IMR-90 (cell line): Measurements from ENCODE around the gene SLC35B2. TPM values are rescaled to one million over a fixed set of nuclear protein-coding genes. Genes with fewer than 3 reads are reported as not detected.

Source experiments
- ATAC-seq: fragments of 200-7000 bp; cut with Tn5 transposase; 2 replicates; pipeline ENCODE4 v1.9.1; 2020; ENCODE audit warnings: low read depth, mild to moderate bottlenecking, moderate library complexity
- BruUV-seq: library from RNA; stranded (reverse); fragments of 400-500 nt; replicated peaks from 2 replicates; lab custom pipeline; 2021; lab: Mats Ljungman, UMichigan
- CTCF ChIA-PET: fragments of 300-600 bp; formaldehyde crosslinking; extraction: SDS; loops from one replicate; lab custom pipeline; 2021; ENCODE audit warnings: antibody characterized with exemption; lab: Yijun Ruan, JAX
- POLR2A ChIA-PET: fragments of 300-600 bp; sonication (Branson Sonifier 250); formaldehyde crosslinking; loops from one replicate; lab custom pipeline; 2022; ENCODE audit warnings: antibody characterized with exemption; ENCODE audit not compliant: unreplicated experiment; lab: Charles Lee
- DNase-seq: peaks from one replicate; pipeline ENCODE4 v3.0.0; 2013
- H2AFZ ChIP-seq: replicated peaks from 2 replicates; pipeline ENCODE3; 2013; ENCODE audit warnings: low read length, mild to moderate bottlenecking; ENCODE audit not compliant: poor library complexity
- H2AK5ac ChIP-seq: 2 replicates; pipeline ENCODE4 v1.6.1; 2013; ENCODE audit warnings: low read depth, low read length, inconsistent platforms
- H2AK9ac ChIP-seq: replicated peaks from 2 replicates; pipeline ENCODE3; 2013; ENCODE audit warnings: mild to moderate bottlenecking, low read depth, low read length, moderate library complexity; ENCODE audit not compliant: poor library complexity
- H2BK120ac ChIP-seq: 2 replicates; pipeline ENCODE4 v1.6.1; 2013; ENCODE audit warnings: low read depth, low read length, inconsistent platforms
- H2BK15ac ChIP-seq: 3 replicates; pipeline ENCODE4 v1.6.1; 2013; ENCODE audit warnings: low read depth, low read length, inconsistent platforms
- H2BK20ac ChIP-seq: 2 replicates; pipeline ENCODE4 v1.6.1; 2013; ENCODE audit warnings: low read depth, mild to moderate bottlenecking, inconsistent platforms, low read length, moderate library complexity
- H2BK5ac ChIP-seq: 2 replicates; pipeline ENCODE4 v1.6.1; 2013; ENCODE audit warnings: mild to moderate bottlenecking, low read depth, low read length, inconsistent platforms; ENCODE audit not compliant: poor library complexity, severe bottlenecking
- H3K14ac ChIP-seq: replicated peaks from 2 replicates; pipeline ENCODE4 v1.6.1; 2013; ENCODE audit warnings: low read depth, low read length, inconsistent platforms
- H3K18ac ChIP-seq: 2 replicates; pipeline ENCODE4 v1.6.1; 2013; ENCODE audit warnings: low read depth, low read length, control low read depth
- H3K23ac ChIP-seq: 2 replicates; pipeline ENCODE4 v1.6.1; 2013; ENCODE audit warnings: low read depth, low read length, inconsistent platforms
- H3K27ac ChIP-seq: 2 replicates; pipeline ENCODE4 v1.5.1; 2013; ENCODE audit warnings: mild to moderate bottlenecking, control low read depth, low read length; ENCODE audit not compliant: insufficient read depth
- H3K27me3 ChIP-seq: 2 replicates; pipeline ENCODE4 v1.6.1; 2013; ENCODE audit warnings: low read length; ENCODE audit not compliant: control insufficient read depth, insufficient read depth
- H3K36me3 ChIP-seq: 2 replicates; pipeline ENCODE4 v1.6.1; 2013; ENCODE audit warnings: low read length, mixed read lengths; ENCODE audit not compliant: control insufficient read depth, insufficient read depth
- H3K4ac ChIP-seq: 2 replicates; pipeline ENCODE4 v1.6.1; 2013; ENCODE audit warnings: low read depth, low read length, inconsistent platforms
- H3K4me1 ChIP-seq: 2 replicates; pipeline ENCODE4 v1.6.1; 2013; ENCODE audit warnings: low read length, mixed read lengths; ENCODE audit not compliant: control insufficient read depth, insufficient read depth
- H3K4me2 ChIP-seq: 2 replicates; pipeline ENCODE4 v1.6.1; 2013; ENCODE audit warnings: low read depth, mild to moderate bottlenecking, control low read depth, low read length, moderate library complexity
- H3K4me3 ChIP-seq: 2 replicates; pipeline ENCODE4 v1.5.1; 2013; ENCODE audit warnings: low read depth, mild to moderate bottlenecking, control low read depth, low read length, moderate library complexity; ENCODE audit not compliant: insufficient read depth
- H3K56ac ChIP-seq: 2 replicates; pipeline ENCODE4 v1.6.1; 2013; ENCODE audit warnings: low read length, inconsistent platforms; ENCODE audit not compliant: insufficient read depth; ENCODE audit errors: extremely low read depth
- H3K79me1 ChIP-seq, 2 experiments: 2 replicates each; pipeline ENCODE4 v1.6.1; 2013; ENCODE audit warnings: low read length in 2 of 2, inconsistent platforms in 1 of 2, low read depth in 1 of 2
- H3K9ac ChIP-seq: 2 replicates; pipeline ENCODE4 v1.6.1; 2013; ENCODE audit warnings: low read depth, low read length, control low read depth
- H3K9me1 ChIP-seq: 2 replicates; pipeline ENCODE4 v1.6.1; 2013; ENCODE audit warnings: low read length, inconsistent platforms; ENCODE audit not compliant: insufficient read depth
- H3K9me3 ChIP-seq: 2 replicates; pipeline ENCODE4 v1.6.1; 2013; ENCODE audit warnings: low read length; ENCODE audit not compliant: control insufficient read depth, insufficient read depth
- H4K20me1 ChIP-seq: 2 replicates; pipeline ENCODE4 v1.6.1; 2013; ENCODE audit warnings: low read length, inconsistent platforms; ENCODE audit not compliant: insufficient read depth
- H4K5ac ChIP-seq: 2 replicates; pipeline ENCODE4 v1.6.1; 2013; ENCODE audit warnings: mild to moderate bottlenecking, low read depth, low read length, control low read depth
- H4K8ac ChIP-seq, 2 experiments: 2 replicates each; pipeline ENCODE4 v1.6.1; 2013; ENCODE audit warnings: low read depth in 2 of 2, low read length in 2 of 2, control low read depth in 1 of 2, inconsistent platforms in 1 of 2
- H4K91ac ChIP-seq: 2 replicates; pipeline ENCODE4 v1.6.1; 2013; ENCODE audit warnings: low read depth, low read length, inconsistent platforms; ENCODE audit not compliant: insufficient read depth
- BHLHE40 ChIP-seq: fragments of 150-350 bp; IDR thresholded peaks from 2 replicates; pipeline ENCODE4 v1.6.1; 2016; ENCODE audit warnings: mild to moderate bottlenecking, low read depth, low read length
- CEBPB ChIP-seq: IDR thresholded peaks from 2 replicates; pipeline ENCODE4 v1.6.1; 2012; ENCODE audit warnings: low read depth, low read length, improper control_type of control experiment
- CTCF ChIP-seq: conservative IDR thresholded peaks from 2 replicates; pipeline ENCODE4 v1.5.1; 2012; ENCODE audit warnings: mild to moderate bottlenecking, low read depth, low read length, improper control_type of control experiment
- FOS ChIP-seq: fragments of 150-350 bp; IDR thresholded peaks from 2 replicates; pipeline ENCODE4 v1.6.1; 2016; ENCODE audit warnings: low read depth, low read length
- MAFK ChIP-seq: IDR thresholded peaks from 2 replicates; pipeline ENCODE4 v1.6.1; 2012; ENCODE audit warnings: low read depth, low read length, improper control_type of control experiment
- MAZ ChIP-seq: IDR thresholded peaks from 2 replicates; pipeline ENCODE4 v1.6.1; 2012; ENCODE audit warnings: low read depth, mild to moderate bottlenecking, low read length, improper control_type of control experiment, moderate library complexity, borderline replicate concordance
- MXI1 ChIP-seq: IDR thresholded peaks from 2 replicates; pipeline ENCODE4 v1.6.1; 2012; ENCODE audit warnings: low read depth, mild to moderate bottlenecking, low read length, moderate library complexity, borderline replicate concordance
- NFE2L2 ChIP-seq: fragments of 150-350 bp; IDR thresholded peaks from 2 replicates; pipeline ENCODE4 v1.6.1; 2016; ENCODE audit warnings: low read depth, mild to moderate bottlenecking, low read length
- POLR2A ChIP-seq: IDR thresholded peaks from 2 replicates; pipeline ENCODE4 v1.6.1; 2012; ENCODE audit warnings: mild to moderate bottlenecking, low read depth, low read length
- RAD21 ChIP-seq: IDR thresholded peaks from 2 replicates; pipeline ENCODE4 v1.6.1; 2012; ENCODE audit warnings: low read length, improper control_type of control experiment
- RCOR1 ChIP-seq: IDR thresholded peaks from 2 replicates; pipeline ENCODE4 v1.6.1; 2012; ENCODE audit warnings: mild to moderate bottlenecking, low read length, improper control_type of control experiment; ENCODE audit not compliant: insufficient replicate concordance
- RFX5 ChIP-seq: IDR thresholded peaks from 2 replicates; pipeline ENCODE4 v1.8.0; 2012; ENCODE audit warnings: low read depth, mild to moderate bottlenecking, low read length, moderate library complexity
- SMC3 ChIP-seq: fragments of 150-350 bp; IDR thresholded peaks from 2 replicates; pipeline ENCODE4 v1.6.1; 2016; ENCODE audit warnings: low read depth, mild to moderate bottlenecking, antibody characterized with exemption, low read length, moderate library complexity
- WGBS, 2 experiments: methylation state at CpG; one replicate each; pipeline versions ENCODE4 v1.1.5 to v1.1.7; 2013; ENCODE audit warnings: missing lambda C conversion rate in 2 of 2; ENCODE audit not compliant: insufficient read length in 1 of 2; ENCODE audit errors: extremely low coverage in 2 of 2; 5-methylcytosine and 5-hydroxymethylcytosine counted together
- dilution Hi-C: fragments of 300-500 bp; cut with HindIII; formaldehyde crosslinking; loops from one replicate; pipeline ENCODE4 v1.14.3; 2018; ENCODE audit warnings: low sequenced_read_pairs; ENCODE audit not compliant: unreplicated experiment
- in situ Hi-C: fragments of 300-500 bp; cut with MboI; formaldehyde crosslinking; loops from 3 replicates; pipeline ENCODE4 v1.14.3; 2019; ENCODE audit warnings: low sequenced_read_pairs, inconsistent platforms, mixed read lengths
- intact Hi-C: fragments of 100-400 bp; cut with micrococcal nuclease; formaldehyde crosslinking; loops from 2 replicates; pipeline ENCODE4 v1.10.0; 2022
- polyA plus RNA-seq, 3 experiments: library from polyadenylated mRNA; depleted of rRNA; stranded (reverse); fragments of >200 nt; gene quantifications; 2 replicates each; pipeline ENCODE4 v1.2.3, GENCODE V29; 2012; ENCODE audit warnings: low replicate concordance in 1 of 3
- total RNA-seq: library from RNA; depleted of rRNA; stranded (reverse); fragments of >200 nt; gene quantifications from 2 replicates; pipeline ENCODE4 v1.2.3, GENCODE V29; 2012
- TF ChIP-seq, protein P1 (sequence below): fragments of 150-350 bp; IDR thresholded peaks from 2 replicates; pipeline ENCODE4 v1.6.1; 2016; ENCODE audit warnings: low read depth, mild to moderate bottlenecking, low read length, moderate library complexity, borderline replicate concordance
- TF ChIP-seq, protein P2 (sequence below): fragments of 150-350 bp; IDR thresholded peaks from 2 replicates; pipeline ENCODE4 v1.6.1; 2017; ENCODE audit warnings: mild to moderate bottlenecking, antibody characterized with exemption, low read length, low read depth

The SLC35B2 gene
- total and polyA plus RNA-seq, 2 of the 4 experiments (the other 2 are of a cell fraction) = 51.4 to 89.9 TPM

DNA sequence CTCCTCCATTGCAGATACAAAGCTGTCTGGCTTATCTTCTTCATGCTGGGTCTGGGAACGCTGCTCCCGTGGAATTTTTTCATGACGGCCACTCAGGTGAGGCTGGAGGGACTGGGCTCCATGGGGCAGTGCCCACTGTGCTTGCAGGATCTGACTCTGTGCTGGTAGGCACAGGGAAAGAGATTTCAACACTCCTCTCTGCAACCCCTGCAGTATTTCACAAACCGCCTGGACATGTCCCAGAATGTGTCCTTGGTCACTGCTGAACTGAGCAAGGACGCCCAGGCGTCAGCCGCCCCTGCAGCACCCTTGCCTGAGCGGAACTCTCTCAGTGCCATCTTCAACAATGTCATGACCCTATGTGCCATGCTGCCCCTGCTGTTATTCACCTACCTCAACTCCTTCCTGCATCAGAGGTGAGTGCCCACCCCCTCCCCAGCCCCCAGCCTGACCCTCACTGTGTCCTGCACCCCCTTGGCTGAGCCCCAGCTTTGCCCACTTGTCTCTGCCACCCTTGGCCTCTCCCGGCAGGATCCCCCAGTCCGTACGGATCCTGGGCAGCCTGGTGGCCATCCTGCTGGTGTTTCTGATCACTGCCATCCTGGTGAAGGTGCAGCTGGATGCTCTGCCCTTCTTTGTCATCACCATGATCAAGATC, 27.8 kb downstream of the SLC35B2 start:
- H3K79me1 ChIP-seq = peaks cover 0 to 5% of the 10 kb centered on the region in 2 experiments; a peak in 1 of 4 replicates
- no peaks in the 10 kb centered on the region for H3K27me3 ChIP-seq
- H3K14ac ChIP-seq = no peak overlapping the region
- H4K91ac ChIP-seq = no peak overlapping the region
- H3K9ac ChIP-seq = no peak overlapping the region
- H2BK5ac ChIP-seq = no peak overlapping the region
- H3K23ac ChIP-seq = no peak overlapping the region
- WGBS, 2 experiments = 90% methylated on average over 6 of the region's 11 CpGs; no CpG with 5 or more reads in 1 of the 2 experiments
- H3K18ac ChIP-seq = no peak overlapping the region
- H2AFZ ChIP-seq = no peak overlapping the region
- H2AK9ac ChIP-seq = no peak overlapping the region
- no peak for ATAC-seq
- H3K4me2 ChIP-seq = no peak overlapping the region
- peaks cover 2% of the 10 kb centered on the region; the same call in 1 of the 2 replicates for H3K36me3 ChIP-seq
- intact Hi-C loops = no loop called here
- H3K4me3 ChIP-seq = no peak overlapping the region
- no TSS peak for BruUV-seq
- no peak overlapping the region for H2BK15ac ChIP-seq
- in situ Hi-C loops = loop anchor here (5.0 kb wide), 1 partner anchor 57 kb away; no protein-coding TSS in a partner anchor
- no peak overlapping the region for H2BK20ac ChIP-seq
- H4K5ac ChIP-seq = no peak overlapping the region
- peaks cover 6% of the 10 kb centered on the region for H3K4me1 ChIP-seq
- H3K56ac ChIP-seq = no peak overlapping the region
- no peak overlapping the region for H2BK120ac ChIP-seq
- DNase-seq = no peak
- H3K9me1 ChIP-seq = no peaks in the 10 kb centered on the region
- no peak overlapping the region for H4K8ac ChIP-seq
- H3K27ac ChIP-seq = no peak overlapping the region
- no peak overlapping the region for H3K4ac ChIP-seq
- dilution Hi-C loops = no loop called here
- no peak for TF ChIP-seq POLR2A
- TF ChIP-seq MXI1 = no peak
- TF ChIP-seq RFX5 = no peak
- no peak for TF ChIP-seq FOS
- TF ChIP-seq, protein P1, sequence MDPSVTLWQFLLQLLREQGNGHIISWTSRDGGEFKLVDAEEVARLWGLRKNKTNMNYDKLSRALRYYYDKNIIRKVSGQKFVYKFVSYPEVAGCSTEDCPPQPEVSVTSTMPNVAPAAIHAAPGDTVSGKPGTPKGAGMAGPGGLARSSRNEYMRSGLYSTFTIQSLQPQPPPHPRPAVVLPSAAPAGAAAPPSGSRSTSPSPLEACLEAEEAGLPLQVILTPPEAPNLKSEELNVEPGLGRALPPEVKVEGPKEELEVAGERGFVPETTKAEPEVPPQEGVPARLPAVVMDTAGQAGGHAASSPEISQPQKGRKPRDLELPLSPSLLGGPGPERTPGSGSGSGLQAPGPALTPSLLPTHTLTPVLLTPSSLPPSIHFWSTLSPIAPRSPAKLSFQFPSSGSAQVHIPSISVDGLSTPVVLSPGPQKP = no peak
- no peak for TF ChIP-seq CEBPB
- TF ChIP-seq RCOR1 = no peak
- TF ChIP-seq SMC3 = no peak
- TF ChIP-seq BHLHE40 = no peak
- no peak for TF ChIP-seq CTCF
- no peak for TF ChIP-seq RAD21
- TF ChIP-seq NFE2L2 = no peak
- TF ChIP-seq MAFK = no peak
- TF ChIP-seq, protein P2, sequence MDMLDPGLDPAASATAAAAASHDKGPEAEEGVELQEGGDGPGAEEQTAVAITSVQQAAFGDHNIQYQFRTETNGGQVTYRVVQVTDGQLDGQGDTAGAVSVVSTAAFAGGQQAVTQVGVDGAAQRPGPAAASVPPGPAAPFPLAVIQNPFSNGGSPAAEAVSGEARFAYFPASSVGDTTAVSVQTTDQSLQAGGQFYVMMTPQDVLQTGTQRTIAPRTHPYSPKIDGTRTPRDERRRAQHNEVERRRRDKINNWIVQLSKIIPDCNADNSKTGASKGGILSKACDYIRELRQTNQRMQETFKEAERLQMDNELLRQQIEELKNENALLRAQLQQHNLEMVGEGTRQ = no peak
- no peak for TF ChIP-seq MAZ
- no peak overlapping the region for H2AK5ac ChIP-seq
- H4K20me1 ChIP-seq = no peaks in the 10 kb centered on the region
- POLR2A ChIA-PET = no interaction called here
- CTCF ChIA-PET = no interaction called here
- H3K9me3 ChIP-seq = no peaks in the 10 kb centered on the region
